ENCODE data around the gene GSAP.

The GSAP gene

GRCh38 chr7:77439572-77439971, 23.4 kb upstream of the GSAP start:
- no peak for TF ChIP-seq CTCF (IDR thresholded peaks at IDR 0.05; ENCODE audit: borderline replicate concordance, insufficient read depth, low read depth, low read length)
- H3K4me3 ChIP-seq (ENCODE audit: low read depth, low read length): no peak overlapping the region

- no peak for TF ChIP-seq CTCF (IDR thresholded peaks at IDR 0.05; ENCODE audit: borderline replicate concordance, insufficient read depth, low read depth, low read length)
- no peak overlapping the region for H3K4me3 ChIP-seq (ENCODE audit: low read depth, low read length)
Measured at GRCh38 chr7:77438131-77438530, 22.0 kb upstream of the GSAP start.

- H3K4me3 ChIP-seq (ENCODE audit: low read depth, low read length): no peak overlapping the region
- no peak for TF ChIP-seq CTCF (IDR thresholded peaks at IDR 0.05; ENCODE audit: borderline replicate concordance, insufficient read depth, low read depth, low read length)
Measured at GRCh38 chr7:77434570-77435275, 18.6 kb upstream of the GSAP start.

GRCh38 chr7:77433901-77434300, 17.8 kb upstream of the GSAP start:
- H3K4me3 ChIP-seq (ENCODE audit: low read depth, low read length): no peak overlapping the region
- TF ChIP-seq CTCF (IDR thresholded peaks at IDR 0.05; ENCODE audit: borderline replicate concordance, insufficient read depth, low read depth, low read length): no peak

- H3K4me3 ChIP-seq (ENCODE audit: low read depth, low read length): no peak overlapping the region
- no peak for TF ChIP-seq CTCF (IDR thresholded peaks at IDR 0.05; ENCODE audit: borderline replicate concordance, insufficient read depth, low read depth, low read length)
Measured at GRCh38 chr7:77430927-77431326, 14.8 kb upstream of the GSAP start.

GRCh38 chr7:77428777-77429231, 12.7 kb upstream of the GSAP start:
- no peak overlapping the region for H3K4me3 ChIP-seq (ENCODE audit: low read depth, low read length)
- TF ChIP-seq CTCF (IDR thresholded peaks at IDR 0.05; ENCODE audit: borderline replicate concordance, insufficient read depth, low read depth, low read length): no peak

GRCh38 chr7:77427996-77428603, 12.0 kb upstream of the GSAP start:
- TF ChIP-seq CTCF (IDR thresholded peaks at IDR 0.05; ENCODE audit: borderline replicate concordance, insufficient read depth, low read depth, low read length): no peak
- no peak overlapping the region for H3K4me3 ChIP-seq (ENCODE audit: low read depth, low read length)

Data from GM12875 (cell line).